Mammary epithelial cell (primary cell): ENCODE results near the gene CD2BP2.

Experiments used
- CTCF ChIP-seq, 2 donors: IDR thresholded peaks in 1 of 2; conservative IDR thresholded peaks in 1 of 2; 2 replicates each; pipeline ENCODE4 v1.5.1; 2011 to 2012; ENCODE audit warnings: inconsistent platforms in 2 of 2, low read length in 2 of 2, mild to moderate bottlenecking in 2 of 2, control low read depth in 1 of 2, low read depth in 1 of 2; ENCODE audit not compliant: insufficient read depth in 1 of 2; ENCODE audit errors: extremely low read depth in 1 of 2
- EZH2 ChIP-seq: IDR thresholded peaks from 2 replicates; pipeline ENCODE4 v1.6.1; 2012; ENCODE audit warnings: low read length, inconsistent platforms, borderline replicate concordance

DNA sequence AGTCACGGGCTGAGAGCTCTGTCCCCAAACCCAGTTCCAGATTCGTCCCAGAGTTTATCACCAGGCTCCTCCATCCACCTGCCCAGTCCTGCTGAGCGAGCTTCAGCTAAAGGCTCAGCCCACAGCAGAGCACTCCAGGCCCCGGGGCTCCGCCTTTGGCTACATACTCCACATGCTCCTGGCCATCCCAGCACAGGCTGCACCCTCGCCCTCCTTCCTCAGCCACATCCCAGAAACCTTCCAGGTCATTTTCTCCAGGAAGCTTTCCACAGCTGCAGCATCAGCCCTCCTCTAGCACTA lies 4.7 kb upstream of the CD2BP2 start:
- TF ChIP-seq CTCF (conservative IDR thresholded peaks at IDR 0.05 in 1 of 2, IDR thresholded peaks at IDR 0.05 in 1 of 2; ENCODE audit: extremely low read depth in 1 of 2, insufficient read depth in 1 of 2, low read depth in 1 of 2, low read length in 2 of 2) (no peak), EZH2 (no peak)
